ELF-1 (cell line): ENCODE data around the gene POC1A.

Experiments
- DNase-seq: peaks from one replicate; pipeline ENCODE4 v3.0.0-alpha.2; 2016; ENCODE audit warnings: low read depth, low spot score

Gene POC1A

DNA sequence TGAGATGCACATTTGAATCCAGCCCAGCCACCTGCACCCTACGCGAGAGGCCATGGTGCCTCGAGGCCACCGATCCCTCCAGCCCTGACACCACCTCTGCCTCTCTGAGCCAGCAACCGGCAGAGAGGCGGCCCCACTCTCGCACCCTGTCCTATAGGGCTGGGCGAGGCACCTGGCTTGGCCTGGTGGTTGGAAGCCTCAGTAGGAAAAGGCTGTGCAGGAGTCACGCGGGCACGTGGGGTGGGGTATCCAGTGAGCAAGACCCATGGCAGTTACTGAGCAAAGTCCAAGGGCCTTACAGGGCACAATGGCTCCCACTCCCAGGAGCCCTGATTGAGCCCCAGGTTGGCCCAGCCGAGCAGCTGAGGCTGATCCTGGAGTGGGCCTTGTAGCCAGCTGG is 85.5 kb downstream of the POC1A start:
- no peak for DNase-seq

DNA sequence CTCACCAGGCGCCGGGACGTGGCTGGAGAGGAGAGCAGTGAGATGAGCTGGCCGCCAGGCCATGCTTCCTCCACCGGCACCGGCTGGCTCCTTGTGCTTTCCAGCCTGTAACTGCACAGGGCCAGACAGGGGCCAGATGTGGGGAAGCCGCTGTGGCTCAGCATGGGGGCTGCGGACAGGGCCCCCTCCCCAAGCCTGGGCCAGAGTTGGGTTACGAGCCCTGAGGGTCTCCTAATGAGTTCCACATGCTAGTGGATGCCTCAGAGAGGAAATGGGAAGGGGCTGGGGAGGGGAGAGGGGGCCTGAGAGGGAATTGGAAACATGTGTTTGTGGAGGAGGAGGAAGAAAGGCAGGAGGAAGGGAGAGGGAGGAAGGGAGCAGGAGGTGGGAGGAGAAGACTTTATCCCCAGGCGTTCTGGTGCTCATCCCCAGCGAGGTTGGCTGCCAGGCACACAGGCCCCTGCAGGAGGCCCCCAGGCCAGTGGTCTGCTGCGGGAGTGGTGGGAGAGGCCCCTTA is 86.1 kb downstream of the POC1A start:
- peak; percentile 58 for DNase-seq

DNA sequence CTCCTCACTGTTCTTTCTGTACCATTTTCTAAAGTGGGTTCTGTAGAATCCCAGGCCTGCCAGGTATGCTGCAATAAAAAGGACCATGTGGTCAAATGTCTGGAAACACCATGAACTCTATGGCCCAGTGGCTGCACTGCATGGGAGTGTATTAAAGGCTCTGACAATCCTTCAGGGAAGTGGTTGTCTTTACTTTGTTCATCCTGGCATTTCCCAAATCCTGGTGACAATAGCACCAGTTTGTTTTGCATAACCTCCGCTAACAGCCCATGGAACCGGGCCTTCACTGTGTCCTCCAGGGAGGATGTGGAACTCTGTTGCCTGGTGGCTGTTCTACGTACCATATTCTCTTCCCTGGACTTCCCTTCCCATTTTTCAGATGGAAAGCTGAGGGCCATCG is 86.7 kb downstream of the POC1A start:
- no peak for DNase-seq

DNA sequence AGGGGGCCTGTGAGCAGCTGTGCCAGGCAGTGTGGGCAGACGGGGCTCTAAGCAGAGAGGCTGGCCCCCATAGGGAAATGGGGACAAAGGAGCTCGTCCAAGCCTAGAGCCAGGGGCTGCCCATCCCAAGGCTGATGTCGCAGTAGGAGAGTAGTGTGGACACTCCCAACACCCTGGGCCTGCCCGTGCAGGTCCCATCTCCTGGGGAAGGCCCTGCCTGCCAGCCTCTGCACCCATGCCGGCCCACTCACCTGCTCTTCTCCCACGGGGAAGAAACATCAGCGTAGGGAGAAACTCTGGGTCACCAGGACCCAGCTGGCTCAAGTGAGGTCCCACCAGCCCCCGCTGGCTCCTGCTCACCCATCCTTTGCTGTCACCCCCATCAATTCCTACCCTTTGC is 87.2 kb downstream of the POC1A start:
- DNase-seq: no peak

DNA sequence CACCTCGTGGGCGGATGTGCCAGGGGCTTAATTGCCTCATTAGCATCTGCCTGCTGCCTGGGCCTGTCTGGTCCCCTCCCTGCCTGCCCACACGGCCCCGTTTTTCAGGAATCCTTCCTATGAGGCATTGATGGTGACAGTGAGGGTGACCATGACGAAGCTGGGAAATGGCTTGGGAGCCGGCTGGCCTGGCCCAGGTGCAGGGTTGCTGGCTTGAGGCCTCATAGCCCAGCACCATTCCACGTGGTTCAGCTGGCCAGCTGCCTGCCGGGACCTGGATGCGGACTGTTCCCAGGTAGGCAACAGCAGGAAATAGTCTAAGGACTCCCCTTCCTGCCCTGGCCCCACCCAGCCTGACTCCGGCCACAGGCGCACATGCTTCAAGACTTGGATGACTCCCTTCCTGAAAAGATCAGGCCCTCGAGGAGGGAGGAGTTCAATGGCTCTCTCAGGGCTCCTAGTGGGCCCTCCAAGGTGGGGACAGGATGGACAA is 88.9 kb downstream of the POC1A start:
- no peak for DNase-seq

DNA sequence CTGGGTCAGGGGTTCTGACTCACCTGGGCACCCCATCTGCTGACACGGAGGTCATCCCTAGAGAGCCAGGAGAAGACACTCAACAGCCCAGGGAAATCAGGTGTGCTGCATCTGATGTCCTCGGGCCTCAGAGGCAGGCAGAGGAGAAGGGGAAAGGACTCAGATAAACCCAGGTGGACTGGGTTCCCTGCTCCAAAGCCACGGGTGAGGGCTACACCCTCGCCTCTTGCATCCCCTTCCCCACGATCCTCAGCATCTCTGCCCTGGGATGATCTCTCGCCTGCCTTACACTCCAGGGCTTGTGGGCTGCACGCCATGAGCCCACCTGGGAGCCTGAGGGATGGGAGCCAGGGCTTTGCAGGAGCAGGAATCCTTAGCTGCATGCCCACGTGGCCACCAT is 89.7 kb downstream of the POC1A start:
- no peak for DNase-seq

DNA sequence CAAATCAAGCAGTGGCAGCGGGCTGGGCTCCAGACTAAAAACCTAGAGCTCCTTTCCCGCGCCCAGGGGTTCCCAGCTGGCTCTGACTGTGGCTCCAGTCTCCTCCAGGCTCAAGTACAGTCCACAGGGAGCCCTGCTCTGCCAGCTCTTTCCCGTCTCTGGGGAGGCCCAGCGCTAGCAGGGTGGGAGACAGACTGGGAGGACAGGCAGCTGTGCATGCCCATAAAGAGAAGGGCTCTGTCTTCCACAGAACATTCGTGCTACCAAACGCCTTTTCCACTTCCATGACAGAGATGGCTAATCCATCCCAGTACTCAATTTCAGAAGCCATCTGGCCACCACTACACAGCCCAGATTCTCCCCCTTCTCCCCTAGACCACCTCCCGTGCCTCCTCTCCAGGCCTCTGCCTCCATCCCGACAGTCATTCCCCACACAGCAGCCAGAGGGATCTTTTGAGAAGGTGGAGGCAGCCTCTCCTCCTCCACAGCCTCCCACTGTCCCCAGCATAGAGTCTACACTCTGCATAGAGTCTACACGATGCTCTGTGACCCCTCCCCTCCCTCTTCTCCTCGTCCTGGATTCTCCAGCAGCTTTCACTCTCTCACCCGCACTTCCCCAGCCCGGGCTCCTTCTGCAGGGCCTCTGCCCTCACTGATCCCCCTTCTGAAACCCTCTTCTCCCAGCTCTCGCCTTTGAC is 91.0 kb downstream of the POC1A start:
- DNase-seq: no peak

DNA sequence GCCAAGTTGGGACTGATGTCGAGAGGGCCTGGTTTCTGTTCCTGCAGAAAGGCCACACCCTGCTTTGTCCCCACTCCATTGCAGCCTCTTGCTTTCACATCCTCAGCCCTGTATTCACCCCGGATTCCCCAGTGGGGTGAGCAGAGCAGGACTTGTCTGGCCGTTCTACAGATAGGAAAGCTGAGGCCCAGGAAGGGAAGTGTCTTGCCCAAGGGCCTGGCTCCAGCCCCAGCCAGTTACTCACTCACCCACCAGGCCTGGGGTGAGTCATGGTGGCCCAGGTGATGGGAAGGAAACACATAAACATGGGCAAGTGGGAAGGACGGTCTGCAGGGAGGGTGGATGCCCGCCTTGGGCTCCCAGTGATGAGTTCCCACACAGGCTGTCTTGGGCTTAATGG is 91.7 kb downstream of the POC1A start:
- peak; percentile 31 for DNase-seq

DNA sequence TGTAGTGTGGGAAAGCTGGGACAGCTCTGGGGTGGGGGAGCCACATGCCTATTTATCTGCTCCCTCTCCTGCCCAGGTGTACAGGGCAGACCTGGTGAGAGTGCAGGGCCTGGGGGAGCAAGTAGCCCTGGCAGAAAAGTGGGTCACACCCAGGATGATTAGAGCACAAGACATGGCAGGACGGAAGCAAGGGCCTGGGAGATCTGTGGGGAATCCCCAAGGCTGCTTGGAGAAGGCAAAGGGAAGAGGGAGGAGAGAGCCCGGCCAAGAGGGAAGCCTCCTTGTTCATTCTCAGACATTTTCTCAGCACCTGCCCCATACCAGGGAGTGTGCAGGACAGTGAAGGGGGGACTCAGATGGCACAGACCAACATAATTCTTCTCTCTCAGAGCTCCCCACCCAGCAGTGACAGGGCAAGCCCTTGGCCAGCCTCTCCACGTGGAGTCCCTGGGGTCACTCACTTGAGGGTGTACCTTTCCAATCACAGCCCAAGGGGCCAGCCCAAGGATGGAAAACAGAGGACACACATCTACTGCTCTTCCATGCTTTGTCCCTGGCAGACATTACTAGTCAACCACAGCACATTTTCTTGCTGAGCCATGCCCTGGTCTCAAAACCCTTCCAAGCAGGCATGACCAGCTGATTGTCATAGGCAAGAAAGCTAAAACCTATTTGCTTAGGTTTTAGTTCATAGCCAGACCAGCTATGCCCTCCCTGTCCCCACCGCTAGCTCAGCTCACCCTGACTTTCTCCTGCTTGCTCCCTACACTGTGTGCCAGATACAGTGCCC is 92.9 kb downstream of the POC1A start:
- no peak for DNase-seq

DNA sequence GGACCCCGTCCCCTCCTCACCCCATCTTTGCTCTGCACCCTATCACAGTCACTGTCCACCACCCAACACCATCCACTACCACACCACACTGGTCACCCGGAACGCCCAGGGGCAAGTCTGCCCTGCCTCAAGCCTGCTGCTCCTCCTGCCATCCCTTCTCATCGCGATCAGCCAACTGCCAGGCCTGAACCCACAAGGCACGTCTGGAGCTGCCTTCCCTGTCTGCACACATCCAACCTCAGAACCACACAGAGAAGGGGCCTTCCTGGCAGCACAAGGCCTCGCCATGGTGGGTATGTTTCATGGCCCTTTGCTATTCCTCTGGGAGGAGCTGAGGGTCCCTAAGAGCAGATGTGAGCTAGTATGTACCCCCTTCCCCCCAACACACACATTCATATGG is 94.4 kb downstream of the POC1A start:
- DNase-seq: no peak

DNA sequence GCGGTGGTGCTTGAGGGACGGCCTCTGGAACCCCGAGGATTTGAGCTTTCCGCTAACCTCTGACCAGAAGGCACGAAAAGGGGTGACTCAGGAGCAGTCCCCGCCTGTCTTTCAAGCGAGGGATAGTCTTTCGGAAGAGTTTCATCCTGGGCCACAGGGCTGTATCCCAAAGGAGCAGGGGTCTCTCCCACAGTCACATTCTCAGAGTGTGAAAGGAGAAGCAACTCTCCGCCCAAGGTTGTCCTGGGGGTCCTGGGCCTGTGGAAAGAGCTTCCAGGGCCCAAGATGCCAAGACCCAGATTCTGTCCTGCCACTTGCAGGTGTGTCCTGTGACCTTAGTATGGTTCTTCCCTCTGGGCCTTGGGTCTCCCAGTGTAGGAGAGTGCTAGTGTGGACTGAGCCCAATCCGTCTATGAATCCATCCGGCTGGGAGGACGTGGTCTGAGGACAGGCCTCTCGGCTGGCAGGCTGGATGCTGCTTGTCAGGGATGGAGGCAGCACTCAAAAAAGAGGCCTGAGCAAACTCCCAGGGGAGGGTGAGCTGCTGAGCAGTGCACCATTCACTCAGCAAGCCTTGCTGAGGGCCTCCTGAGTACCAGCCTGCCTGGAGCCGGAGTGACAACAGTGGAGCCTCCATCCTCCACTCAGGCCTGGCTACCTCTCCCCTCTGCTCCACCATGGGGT is 96.3 kb downstream of the POC1A start:
- DNase-seq: no peak

DNA sequence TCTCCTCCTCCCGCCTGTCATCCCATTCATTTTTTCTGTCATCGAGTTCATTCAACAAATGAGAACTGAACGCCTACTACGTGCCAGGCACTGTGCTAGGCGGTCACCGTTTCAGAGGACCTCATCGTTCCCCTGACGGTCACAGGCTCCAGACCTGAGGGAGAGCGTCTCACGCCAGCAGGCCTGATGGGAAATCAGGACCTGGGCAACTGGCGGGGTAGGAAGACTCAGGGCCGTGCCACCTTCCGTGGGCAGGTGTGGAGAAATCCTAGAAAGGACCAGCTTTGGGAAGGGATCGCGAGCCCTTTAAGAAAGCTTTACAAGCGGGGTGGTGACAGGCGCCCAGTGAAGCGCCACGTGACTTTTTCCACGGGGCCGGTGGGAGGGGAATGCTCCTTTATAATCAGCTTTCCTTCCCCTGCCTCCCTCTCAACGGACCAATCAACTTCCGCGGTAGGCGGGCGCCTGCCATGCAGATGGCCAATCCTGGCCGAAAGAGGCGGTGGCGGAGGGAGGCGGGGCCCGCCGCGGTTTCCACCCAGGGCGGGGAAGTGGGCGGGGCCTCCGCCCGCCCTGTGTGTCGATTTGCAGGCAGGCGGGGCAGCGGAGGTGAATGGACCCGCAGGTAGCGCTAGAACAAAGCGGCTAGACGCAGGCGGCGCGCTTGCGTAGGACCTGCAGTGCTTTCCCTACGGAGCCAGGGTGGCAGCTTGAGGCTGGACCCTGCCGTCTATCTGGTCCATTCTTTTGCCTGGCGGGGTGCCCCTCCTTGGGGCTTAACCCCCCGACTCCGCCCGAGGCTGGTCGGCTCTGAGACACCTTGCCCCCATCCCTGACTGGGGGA is 97.0 kb downstream of the POC1A start:
- DNase-seq: peak; percentile 99

DNA sequence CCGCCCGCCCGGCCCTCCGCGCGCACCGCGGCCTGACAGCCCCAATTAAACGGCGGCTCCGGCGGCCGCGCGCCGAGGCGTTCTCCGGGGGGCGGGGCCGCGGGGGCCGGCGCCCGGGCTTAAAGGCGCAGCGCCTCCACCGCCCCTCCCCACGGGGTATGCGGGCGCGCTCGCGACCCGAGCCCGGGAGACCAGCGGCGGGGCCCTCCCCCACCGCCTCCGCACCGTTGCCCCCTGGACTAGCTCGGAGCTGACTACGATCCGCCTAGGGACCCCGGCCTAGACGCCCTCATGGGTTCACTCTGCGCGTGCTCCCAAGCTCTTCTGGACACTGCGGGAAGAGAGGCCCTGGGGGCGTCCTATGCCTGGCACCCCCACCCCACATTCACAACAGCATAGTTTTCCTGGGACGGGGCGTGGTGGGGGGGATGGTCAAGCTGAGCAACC is 97.7 kb downstream of the POC1A start, which contains the start of gene DUSP7:
TSS of gene DUSP7 (minus strand) at position 51 of the 447 bp plus-strand sequence. CDS start 205 bp downstream, outside the sequence.
- DNase-seq: no peak

DNA sequence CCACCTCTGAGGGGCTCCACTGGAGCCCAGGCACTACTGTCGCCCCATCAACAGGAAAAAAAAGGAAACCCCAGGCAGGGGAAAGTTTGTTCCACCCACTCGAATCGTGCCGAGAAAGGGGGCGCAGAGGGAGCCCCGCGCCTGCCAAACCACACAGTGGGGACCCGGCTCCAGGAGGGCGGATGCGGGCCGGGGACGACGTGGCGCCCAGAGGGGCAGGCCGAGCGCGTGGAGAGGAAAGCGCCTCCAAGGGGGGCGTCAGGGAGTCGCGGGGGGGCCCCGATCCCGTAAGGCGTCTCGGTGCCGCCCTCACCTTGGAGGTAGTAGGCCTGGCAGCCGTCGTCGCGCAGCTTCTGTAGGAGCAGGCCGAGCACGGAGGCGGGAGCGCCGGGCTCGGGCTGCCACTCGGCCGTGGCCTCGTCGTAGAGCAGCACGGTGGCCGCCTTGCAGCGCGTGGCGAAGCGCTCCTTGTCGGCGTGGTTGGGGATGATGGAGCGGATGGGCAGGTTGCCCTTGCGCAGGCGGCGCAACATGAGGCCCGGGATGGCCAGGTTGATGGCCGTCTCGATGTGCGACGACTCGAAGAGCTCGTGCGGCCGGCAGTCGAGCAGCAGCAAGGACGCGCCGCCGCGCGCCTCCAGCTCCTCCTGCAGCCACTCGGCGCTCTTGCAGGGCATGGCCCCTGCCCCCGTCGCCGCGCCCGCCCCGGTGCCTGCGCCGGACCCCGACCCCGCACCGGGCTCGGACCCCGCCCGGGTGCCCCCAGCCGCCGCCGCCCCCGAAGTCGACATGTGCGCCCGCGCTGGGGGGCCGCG is 98.5 kb downstream of the POC1A start:
- peak; percentile 67 for DNase-seq

DNA sequence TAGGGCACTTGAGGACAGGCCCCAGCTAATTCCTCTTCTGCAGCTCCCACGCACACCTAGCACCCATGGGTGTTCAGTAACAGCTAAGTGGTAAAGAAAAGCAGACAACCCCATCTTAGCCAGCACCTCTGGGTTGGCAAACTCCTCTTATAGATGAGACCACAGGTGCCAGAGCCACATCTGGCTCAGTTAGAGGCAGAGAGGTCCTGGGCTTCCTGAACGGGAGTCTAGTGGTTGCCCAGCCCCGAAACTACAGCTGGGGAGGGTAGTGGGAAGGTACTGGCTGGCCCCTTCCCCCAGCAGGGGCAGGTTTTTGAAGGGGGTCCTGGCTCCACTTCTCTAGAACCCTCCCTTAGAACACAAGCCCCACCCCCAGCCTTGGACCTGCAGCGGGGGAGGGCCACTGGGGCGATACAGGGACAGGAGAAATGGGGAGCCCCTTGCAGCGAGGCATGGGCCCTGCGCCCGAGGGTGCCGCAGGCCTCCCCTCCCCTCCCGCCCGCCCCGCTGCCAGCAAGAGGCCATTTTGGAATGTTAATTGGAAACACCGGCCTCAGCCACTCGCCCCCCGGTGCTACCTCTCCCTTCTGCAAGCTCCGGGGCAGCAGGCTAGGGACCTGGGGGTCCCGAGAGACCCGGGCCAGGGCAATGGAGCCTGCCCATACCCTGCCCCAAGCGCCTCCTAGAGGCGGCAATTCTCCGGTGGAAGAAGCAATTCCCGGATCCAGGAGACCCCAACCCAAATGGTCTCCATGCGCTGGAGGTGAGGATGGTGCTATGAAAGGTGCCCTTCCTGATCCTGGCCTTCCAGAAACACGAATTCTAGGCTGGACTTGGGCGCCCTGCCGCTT is 99.3 kb downstream of the POC1A start:
- no peak for DNase-seq

DNA sequence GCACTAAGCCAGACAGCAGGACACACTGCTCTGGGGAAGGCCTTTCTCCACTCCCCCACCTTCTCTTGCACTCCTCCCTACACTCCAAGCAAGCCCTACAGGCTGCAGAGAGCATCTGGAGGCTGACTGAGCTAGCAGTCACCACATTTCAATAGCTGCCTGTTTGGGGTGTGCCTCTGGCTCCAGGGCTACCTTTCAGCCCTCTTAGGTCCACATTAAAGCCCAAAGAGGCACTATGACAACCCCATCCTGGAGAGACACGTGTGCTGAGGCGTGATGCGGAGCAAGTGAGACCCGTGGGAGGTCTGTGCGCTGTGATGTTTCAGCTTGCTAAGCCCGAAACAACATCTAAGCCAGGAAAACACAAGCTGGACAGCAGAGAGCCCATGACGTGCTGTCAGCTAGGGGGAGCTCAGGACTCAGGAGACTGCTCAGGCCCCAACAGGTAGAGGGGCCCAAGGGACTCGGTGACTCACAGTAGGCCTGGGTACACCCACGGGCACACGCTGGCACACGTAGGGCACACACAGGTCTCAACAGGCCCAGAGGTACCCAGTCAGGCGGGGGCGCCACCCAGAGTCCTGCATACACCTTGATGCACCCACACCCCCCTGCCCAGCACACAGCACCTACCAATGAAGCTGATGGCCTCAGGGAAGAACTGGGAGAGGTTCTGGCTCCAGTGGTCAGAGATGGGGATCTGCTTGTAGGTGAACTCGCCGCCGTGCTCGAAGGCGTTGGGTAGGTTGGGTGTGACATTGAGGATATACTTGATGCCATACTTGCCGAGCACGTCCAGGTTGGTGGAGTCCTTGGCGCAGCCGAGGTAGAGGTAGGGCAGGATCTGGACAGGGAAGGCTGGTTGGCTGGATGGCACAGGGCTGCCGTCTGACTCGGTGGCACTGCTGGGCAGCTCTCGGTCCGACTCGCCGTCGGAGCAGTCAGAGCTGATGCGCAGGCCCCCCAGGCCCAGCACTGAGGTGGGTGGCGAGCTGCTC is 100.6 kb downstream of the POC1A start:
- DNase-seq: no peak

DNA sequence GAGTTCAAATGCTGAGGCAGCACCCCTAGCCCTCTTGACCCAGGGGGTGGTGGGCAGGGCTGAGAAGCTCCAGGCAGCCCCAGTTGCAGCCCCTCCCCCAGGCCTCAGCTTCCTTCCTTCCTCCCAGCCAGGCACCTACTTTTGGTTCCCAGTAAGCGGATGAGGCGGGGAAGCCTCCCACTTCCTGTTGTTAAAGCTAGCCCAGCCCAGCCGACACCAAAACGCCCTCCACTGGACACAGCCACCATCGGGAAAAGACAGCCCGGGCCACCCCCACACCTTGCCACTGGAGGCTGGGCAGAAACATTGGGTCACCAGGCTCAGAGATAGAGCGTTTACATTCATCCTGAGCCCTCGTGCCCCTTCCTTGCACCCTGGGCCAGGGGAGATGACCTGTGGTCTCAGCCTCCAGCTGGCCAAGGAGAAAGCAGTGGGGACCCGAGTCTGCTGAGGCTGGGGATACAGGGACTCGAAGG is 101.4 kb downstream of the POC1A start:
- DNase-seq: peak; percentile 84

DNA sequence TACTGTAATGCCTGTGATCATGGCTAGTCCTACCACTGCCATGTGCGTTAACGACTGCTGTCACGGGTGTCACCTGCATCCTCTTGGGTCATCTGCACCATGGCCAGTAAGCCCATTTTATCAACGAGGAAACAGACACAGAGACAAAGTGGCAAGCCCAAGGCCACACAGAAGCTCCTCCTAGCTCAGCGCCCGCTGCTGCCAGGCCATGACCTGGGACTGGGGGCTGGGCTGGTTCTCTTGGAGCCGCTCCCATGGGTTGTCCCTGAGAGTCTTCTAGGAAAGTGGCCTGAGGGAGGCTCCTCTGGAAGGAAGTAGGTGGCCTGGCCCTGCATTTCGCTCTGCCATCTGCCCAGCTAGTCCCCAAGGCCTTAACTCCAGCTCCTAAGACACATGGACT is 102.8 kb downstream of the POC1A start:
- DNase-seq: no peak
